ENCODE data around the gene IMP4.

Gene IMP4

GRCh38 chr2:130387804-130388203 is 45.1 kb downstream of the IMP4 start:
- H3K27ac ChIP-seq, result no peak overlapping the region
- TF ChIP-seq, protein P1, sequence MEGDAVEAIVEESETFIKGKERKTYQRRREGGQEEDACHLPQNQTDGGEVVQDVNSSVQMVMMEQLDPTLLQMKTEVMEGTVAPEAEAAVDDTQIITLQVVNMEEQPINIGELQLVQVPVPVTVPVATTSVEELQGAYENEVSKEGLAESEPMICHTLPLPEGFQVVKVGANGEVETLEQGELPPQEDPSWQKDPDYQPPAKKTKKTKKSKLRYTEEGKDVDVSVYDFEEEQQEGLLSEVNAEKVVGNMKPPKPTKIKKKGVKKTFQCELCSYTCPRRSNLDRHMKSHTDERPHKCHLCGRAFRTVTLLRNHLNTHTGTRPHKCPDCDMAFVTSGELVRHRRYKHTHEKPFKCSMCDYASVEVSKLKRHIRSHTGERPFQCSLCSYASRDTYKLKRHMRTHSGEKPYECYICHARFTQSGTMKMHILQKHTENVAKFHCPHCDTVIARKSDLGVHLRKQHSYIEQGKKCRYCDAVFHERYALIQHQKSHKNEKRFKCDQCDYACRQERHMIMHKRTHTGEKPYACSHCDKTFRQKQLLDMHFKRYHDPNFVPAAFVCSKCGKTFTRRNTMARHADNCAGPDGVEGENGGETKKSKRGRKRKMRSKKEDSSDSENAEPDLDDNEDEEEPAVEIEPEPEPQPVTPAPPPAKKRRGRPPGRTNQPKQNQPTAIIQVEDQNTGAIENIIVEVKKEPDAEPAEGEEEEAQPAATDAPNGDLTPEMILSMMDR (conservative IDR thresholded peaks at IDR 0.05), result no peak
- no peak for TF ChIP-seq ZFX (IDR thresholded peaks at IDR 0.05)

DNA sequence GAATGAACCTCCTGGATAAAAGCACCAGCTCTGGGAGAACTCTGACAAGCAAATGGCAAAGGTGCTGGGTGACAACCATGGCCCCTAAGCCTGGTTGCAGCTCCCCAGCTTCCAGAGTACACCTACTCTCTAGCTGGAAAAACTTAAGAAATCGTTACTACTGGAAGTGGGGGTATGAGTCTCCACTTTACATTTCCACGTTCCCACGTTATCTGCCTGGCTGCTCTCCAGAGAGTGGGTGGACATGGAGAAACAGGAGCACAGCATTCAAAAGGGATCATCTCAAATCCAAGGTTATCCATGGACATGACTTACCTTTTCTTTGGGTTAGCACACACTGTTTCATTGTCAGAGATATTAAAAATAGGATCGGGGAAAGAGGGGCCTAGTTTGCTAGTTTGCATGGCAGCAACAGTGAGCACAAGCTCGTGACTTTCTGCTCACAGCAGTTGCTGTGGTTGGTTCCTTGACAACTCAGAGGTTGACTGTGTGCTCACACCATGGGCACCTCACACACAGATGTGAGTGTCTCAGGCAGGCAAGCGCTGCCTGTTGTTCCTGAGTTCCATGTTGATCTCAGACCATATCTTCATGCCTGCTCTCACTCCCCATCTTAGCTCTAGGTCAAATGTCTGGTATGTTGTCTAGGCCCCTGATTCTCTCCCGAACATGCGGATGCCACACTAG is 45.7 kb downstream of the IMP4 start:
- no peak for TF ChIP-seq ZFX (IDR thresholded peaks at IDR 0.05)
- TF ChIP-seq, protein P1 (conservative IDR thresholded peaks at IDR 0.05), result no peak
- H3K27ac ChIP-seq, result no peak overlapping the region

- no peak for TF ChIP-seq ZFX (IDR thresholded peaks at IDR 0.05)
- TF ChIP-seq, protein P1 (conservative IDR thresholded peaks at IDR 0.05), result no peak
- peak overlapping the region; percentile 80; the same call in 1 of the 2 replicates for H3K27ac ChIP-seq
These were observed 46.7 kb downstream of the IMP4 start for GRCh38 chr2:130389358-130389757.

- no peak for TF ChIP-seq ZFX (IDR thresholded peaks at IDR 0.05)
- TF ChIP-seq, protein P1 (conservative IDR thresholded peaks at IDR 0.05), result no peak
- H3K27ac ChIP-seq, result peak overlapping the region; percentile 80
These were observed 47.1 kb downstream of the IMP4 start for GRCh38 chr2:130389783-130390182.

GRCh38 chr2:130390460-130391057 is 47.9 kb downstream of the IMP4 start:
- TF ChIP-seq ZFX (IDR thresholded peaks at IDR 0.05), result no peak
- TF ChIP-seq, protein P1 (conservative IDR thresholded peaks at IDR 0.05), result no peak
- H3K27ac ChIP-seq, result peak overlapping the region; percentile 80

DNA sequence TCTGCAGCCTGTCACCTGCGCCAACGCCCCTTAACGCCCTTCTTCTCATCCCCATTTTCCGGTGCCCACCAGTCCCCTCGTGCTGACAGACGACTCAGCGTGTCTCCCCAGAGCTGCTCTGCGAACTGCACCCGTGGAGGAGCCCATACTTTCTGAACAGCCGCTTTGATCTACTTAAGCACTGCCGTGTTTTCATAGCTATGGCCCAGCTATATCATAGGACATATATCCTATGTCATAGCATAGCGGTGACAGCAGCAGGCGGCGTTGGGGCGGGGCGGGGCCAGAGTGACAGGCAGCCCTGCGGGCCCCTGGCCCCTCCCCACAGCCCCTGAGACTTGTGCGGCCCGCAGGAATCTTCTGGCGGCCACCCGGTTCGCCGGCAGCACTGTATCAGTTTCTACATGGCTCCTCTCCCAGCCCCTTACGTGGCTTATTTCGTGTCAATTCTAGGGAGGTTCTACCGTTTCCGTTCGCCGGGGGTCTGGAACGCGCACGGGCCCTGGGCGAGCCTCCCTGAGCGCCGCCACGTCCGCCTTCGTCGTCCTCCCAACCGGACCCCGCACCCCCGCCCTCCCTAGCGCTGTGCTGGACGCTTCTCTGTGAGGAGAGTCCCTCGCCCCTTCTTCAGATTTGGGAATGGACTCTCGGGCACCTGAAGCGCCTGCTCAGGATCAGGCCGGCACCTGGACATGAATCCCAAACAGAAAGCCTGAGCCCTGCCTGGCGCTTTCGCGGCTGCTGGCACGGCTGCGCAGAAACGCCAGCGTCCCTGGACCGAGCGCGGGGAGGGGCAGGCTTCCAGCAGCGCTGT is 48.6 kb downstream of the IMP4 start:
- H3K27ac ChIP-seq, result peak overlapping the region; percentile 80
- TF ChIP-seq, protein P1 (conservative IDR thresholded peaks at IDR 0.05), result no peak
- TF ChIP-seq ZFX (IDR thresholded peaks at IDR 0.05), result peak; percentile 37; the same call in 1 of the 2 replicates

Measured in C4-2B (cell line).